DMS79 (cell line): ENCODE measurements around the gene MAOA.

Experiments used
- DNase-seq: peaks from one replicate; lab custom pipeline; 2025; lab: John Stamatoyannopoulos, UW

The MAOA gene

DNA sequence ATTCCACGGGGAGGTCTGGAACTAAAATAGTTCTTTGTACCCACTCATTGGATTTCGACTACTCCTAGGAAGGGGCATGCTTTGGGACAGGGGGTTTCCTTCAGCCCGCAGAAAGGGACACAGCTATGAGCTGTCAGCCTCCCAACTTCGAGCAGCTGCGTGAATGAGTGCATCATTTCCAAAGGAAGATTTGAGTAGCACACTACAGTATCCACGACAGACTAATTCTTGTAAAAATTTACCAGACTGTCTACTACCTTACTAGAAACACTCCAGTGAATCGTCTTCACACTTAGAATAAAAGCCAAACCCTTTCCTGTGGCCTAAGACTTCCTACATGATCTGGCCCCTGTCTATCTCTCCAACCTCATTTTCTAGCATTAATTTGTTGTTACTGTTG, 101.9 kb downstream of the MAOA start:
- DNase-seq, result no peak

GRCh38 chrX:43785930-43786591, 130.0 kb downstream of the MAOA start:
- DNase-seq, result no peak
